ENCODE data around the gene TRIOBP.

TRIOBP gene

DNA sequence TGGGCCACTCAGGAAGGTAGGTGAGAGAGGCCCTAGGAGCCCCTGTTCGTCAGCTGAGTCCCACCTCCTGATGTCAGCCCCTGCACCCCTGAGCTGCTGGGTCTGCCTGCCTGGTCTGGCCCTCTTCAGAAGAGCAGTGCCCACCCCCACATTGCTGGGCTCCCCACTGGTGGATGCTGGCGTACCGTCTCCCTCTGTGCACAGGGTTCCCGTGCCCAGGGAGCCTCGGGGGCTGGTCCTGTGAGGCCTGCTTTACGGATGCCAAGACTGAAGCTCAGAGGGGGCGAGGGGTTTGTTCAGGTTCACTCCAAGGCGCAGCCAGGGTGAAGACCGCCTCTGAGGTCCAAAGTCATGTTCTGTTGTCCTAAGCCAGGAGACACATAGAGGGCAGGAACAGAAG, 66.2 kb downstream of the TRIOBP start:
- TF ChIP-seq POLR2AphosphoS5 (IDR thresholded peaks at IDR 0.05; ENCODE audit: low read depth, low read length) (no peak), SIN3A (IDR thresholded peaks at IDR 0.05; ENCODE audit: borderline replicate concordance, insufficient read depth, low read length) (no peak), FOXP2 (optimal IDR thresholded peaks at IDR 0.05; ENCODE audit: borderline replicate concordance, extremely low read depth, extremely low read length, insufficient read depth) (no peak)

DNA sequence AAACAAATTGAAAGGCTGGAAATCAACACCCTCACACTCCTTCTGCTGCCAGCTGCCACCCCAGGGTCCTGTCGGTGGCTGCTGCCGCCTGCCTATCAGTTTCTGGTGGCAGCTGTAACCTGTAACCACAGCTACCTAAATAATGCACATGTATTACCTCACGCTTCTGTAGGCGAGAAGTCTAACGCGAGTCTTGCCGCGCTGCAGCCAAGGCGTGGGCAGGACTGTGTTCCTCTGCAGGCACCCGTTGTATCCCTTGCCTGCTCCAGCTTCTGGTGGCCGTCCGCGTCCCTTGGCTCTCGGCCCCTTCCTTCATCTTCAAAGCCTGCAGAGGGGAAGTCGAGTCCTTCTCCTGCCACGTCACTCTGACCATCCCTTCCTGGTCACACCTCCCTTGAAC, 66.8 kb downstream of the TRIOBP start:
- TF ChIP-seq, protein P1, sequence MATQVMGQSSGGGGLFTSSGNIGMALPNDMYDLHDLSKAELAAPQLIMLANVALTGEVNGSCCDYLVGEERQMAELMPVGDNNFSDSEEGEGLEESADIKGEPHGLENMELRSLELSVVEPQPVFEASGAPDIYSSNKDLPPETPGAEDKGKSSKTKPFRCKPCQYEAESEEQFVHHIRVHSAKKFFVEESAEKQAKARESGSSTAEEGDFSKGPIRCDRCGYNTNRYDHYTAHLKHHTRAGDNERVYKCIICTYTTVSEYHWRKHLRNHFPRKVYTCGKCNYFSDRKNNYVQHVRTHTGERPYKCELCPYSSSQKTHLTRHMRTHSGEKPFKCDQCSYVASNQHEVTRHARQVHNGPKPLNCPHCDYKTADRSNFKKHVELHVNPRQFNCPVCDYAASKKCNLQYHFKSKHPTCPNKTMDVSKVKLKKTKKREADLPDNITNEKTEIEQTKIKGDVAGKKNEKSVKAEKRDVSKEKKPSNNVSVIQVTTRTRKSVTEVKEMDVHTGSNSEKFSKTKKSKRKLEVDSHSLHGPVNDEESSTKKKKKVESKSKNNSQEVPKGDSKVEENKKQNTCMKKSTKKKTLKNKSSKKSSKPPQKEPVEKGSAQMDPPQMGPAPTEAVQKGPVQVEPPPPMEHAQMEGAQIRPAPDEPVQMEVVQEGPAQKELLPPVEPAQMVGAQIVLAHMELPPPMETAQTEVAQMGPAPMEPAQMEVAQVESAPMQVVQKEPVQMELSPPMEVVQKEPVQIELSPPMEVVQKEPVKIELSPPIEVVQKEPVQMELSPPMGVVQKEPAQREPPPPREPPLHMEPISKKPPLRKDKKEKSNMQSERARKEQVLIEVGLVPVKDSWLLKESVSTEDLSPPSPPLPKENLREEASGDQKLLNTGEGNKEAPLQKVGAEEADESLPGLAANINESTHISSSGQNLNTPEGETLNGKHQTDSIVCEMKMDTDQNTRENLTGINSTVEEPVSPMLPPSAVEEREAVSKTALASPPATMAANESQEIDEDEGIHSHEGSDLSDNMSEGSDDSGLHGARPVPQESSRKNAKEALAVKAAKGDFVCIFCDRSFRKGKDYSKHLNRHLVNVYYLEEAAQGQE (IDR thresholded peaks at IDR 0.05; ENCODE audit: insufficient read depth in 1 of 2, low read depth in 2 of 2, low read length in 2 of 2), result no peak
- TF ChIP-seq TAF1 (IDR thresholded peaks at IDR 0.05; ENCODE audit: borderline replicate concordance, insufficient read depth, low read length) (no peak), FOXP2 (optimal IDR thresholded peaks at IDR 0.05; ENCODE audit: borderline replicate concordance, extremely low read depth, extremely low read length, insufficient read depth) (no peak), POLR2AphosphoS5 (IDR thresholded peaks at IDR 0.05; ENCODE audit: low read depth, low read length) (no peak), SIN3A (IDR thresholded peaks at IDR 0.05; ENCODE audit: borderline replicate concordance, insufficient read depth, low read length) (no peak)

GRCh38 chr22:37764622-37765021, 67.8 kb downstream of the TRIOBP start:
- TF ChIP-seq SIN3A (IDR thresholded peaks at IDR 0.05; ENCODE audit: borderline replicate concordance, insufficient read depth, low read length) (no peak), TAF1 (IDR thresholded peaks at IDR 0.05; ENCODE audit: borderline replicate concordance, insufficient read depth, low read length) (no peak), FOXP2 (optimal IDR thresholded peaks at IDR 0.05; ENCODE audit: borderline replicate concordance, extremely low read depth, extremely low read length, insufficient read depth) (no peak), POLR2AphosphoS5 (IDR thresholded peaks at IDR 0.05; ENCODE audit: low read depth, low read length) (no peak)
- TF ChIP-seq, protein P1 (IDR thresholded peaks at IDR 0.05; ENCODE audit: insufficient read depth in 1 of 2, low read depth in 2 of 2, low read length in 2 of 2), result no peak

GRCh38 chr22:37765498-37765897, 68.7 kb downstream of the TRIOBP start:
- TF ChIP-seq FOXP2 (optimal IDR thresholded peaks at IDR 0.05; ENCODE audit: borderline replicate concordance, extremely low read depth, extremely low read length, insufficient read depth) (no peak), POLR2AphosphoS5 (IDR thresholded peaks at IDR 0.05; ENCODE audit: low read depth, low read length) (no peak), SIN3A (IDR thresholded peaks at IDR 0.05; ENCODE audit: borderline replicate concordance, insufficient read depth, low read length) (no peak), TAF1 (IDR thresholded peaks at IDR 0.05; ENCODE audit: borderline replicate concordance, insufficient read depth, low read length) (no peak)
- TF ChIP-seq, protein P1 (IDR thresholded peaks at IDR 0.05; ENCODE audit: insufficient read depth in 1 of 2, low read depth in 2 of 2, low read length in 2 of 2), result no peak

DNA sequence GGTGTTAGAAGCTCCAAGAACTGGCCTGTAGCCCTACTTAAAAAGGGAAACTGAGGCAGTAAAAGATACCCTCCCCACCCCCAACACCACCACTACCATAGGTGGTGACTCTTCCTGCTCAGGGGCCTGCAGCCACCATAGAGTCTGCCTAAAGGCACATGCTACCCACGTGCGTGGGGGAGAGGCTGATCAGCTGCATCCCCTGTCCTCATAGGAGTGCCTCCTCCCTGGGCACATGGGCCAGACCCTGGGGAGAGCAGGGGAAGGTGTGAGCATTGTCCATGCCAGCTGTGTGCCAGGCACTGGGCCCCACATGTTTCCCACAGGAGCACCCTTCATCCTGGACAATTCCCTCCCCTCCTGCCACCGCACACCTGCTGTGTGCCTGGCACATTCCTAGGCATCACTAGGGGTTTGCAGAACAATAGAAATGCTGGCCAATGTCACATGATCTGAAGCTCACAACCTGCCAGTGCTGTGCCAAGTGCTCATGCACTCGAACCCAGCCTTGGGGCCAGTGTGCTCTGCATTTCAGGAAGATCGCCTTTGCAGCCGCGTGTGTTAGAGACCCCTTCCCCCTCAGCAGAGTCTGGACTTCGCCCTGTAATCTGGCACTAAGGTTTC, 69.2 kb downstream of the TRIOBP start:
- no peak for TF ChIP-seq FOXP2 (optimal IDR thresholded peaks at IDR 0.05; ENCODE audit: borderline replicate concordance, extremely low read depth, extremely low read length, insufficient read depth)
- TF ChIP-seq POLR2AphosphoS5 (IDR thresholded peaks at IDR 0.05; ENCODE audit: low read depth, low read length), result no peak
- TF ChIP-seq, protein P1 (IDR thresholded peaks at IDR 0.05; ENCODE audit: insufficient read depth in 1 of 2, low read depth in 2 of 2, low read length in 2 of 2), result no peak
- TF ChIP-seq SIN3A (IDR thresholded peaks at IDR 0.05; ENCODE audit: borderline replicate concordance, insufficient read depth, low read length), result no peak
- TF ChIP-seq TAF1 (IDR thresholded peaks at IDR 0.05; ENCODE audit: borderline replicate concordance, insufficient read depth, low read length), result no peak
